DOHH2 (cell line): ENCODE results near the gene PXDC1.

ENCODE experiments used
- EZH2phosphoT487 ChIP-seq: fragments of 200-600 bp; sonication (generic); IDR thresholded peaks from 2 replicates; pipeline ENCODE4 v1.6.1; 2017; ENCODE audit warnings: borderline replicate concordance, mild to moderate bottlenecking, antibody characterized with exemption, low read length, moderate library complexity, mixed read lengths
- TF ChIP-seq, protein P1 (sequence below): fragments of 200-600 bp; sonication (generic); IDR thresholded peaks from one replicate; pipeline ENCODE4 v1.5.1; 2014; ENCODE audit warnings: antibody characterized with exemption, mild to moderate bottlenecking, low read depth, low read length; ENCODE audit not compliant: poor library complexity, severe bottlenecking

DNA sequence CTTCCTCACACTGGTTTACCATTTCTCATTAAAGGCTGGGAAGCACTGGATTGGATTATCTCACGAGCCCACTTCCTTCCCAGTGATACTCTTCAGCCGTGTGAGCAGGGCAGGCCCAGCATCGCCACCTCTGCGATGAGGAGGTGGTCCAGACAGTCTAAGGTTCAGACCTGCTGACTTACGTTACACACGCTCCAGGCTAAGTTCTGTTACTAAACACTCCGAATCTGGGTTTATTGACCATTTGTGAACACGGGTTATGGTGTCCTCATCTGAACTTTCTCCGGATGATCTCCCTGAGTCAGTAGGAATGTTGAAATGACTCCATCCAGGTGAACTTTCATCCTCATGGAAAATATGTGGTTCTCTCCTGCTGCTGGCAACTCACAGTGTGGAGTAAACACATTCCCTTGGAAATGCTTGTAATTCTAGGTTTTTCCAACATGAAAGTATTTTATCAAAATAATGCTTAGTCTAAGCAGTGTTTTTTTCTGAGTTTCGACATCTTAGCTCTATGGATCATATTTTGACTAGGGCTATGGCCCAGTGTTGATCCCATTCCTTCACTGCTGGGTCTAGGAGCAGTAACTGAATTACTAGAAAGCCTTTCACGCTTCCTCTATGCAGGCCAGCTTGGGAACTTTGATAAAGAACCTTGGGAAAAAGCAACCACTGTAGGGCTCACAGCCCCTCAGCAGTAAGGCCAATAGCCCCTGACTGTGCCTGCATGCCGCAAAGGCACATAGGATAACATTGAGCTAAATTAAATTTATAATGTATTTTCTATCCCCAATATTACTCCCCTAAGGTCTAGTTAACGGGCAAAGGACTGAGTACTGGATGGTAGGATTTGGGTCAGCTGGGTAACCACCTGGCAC lies 37.7 kb upstream of the PXDC1 start:
- TF ChIP-seq, protein P1, sequence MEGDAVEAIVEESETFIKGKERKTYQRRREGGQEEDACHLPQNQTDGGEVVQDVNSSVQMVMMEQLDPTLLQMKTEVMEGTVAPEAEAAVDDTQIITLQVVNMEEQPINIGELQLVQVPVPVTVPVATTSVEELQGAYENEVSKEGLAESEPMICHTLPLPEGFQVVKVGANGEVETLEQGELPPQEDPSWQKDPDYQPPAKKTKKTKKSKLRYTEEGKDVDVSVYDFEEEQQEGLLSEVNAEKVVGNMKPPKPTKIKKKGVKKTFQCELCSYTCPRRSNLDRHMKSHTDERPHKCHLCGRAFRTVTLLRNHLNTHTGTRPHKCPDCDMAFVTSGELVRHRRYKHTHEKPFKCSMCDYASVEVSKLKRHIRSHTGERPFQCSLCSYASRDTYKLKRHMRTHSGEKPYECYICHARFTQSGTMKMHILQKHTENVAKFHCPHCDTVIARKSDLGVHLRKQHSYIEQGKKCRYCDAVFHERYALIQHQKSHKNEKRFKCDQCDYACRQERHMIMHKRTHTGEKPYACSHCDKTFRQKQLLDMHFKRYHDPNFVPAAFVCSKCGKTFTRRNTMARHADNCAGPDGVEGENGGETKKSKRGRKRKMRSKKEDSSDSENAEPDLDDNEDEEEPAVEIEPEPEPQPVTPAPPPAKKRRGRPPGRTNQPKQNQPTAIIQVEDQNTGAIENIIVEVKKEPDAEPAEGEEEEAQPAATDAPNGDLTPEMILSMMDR = no peak
- TF ChIP-seq EZH2phosphoT487 = no peak
